Activated gamma-delta T cell treated with Interleukin-2 at 50 U/mL for 16 hours (primary cell): Measurements from ENCODE around the gene PTMA.

Experiments used
- DNase-seq: peaks from one replicate; pipeline ENCODE4 v3.0.0-alpha.2; 2020

Gene PTMA

DNA sequence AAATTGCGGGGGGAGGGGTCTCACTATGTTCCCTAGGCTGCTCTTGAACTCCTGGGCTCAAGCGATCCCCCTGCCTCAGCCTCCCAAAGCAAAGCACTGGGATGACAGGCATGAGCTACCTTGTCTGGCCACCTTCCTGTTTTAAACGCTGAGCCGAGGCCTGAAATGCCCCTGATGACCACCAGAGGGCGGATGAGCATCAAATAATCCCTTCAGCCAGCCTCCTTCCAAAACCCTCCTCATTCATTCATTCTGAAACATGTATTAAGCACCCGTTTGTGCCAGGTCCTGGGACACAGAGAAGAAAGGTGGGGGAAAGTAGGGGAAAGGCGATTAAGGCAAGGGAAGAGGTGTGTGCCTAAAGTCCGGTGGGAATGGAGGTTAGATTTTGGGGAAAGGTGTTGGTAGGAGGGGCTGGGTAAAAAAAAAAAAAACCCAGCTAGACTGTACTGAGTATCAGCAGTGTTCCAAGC lies 30.7 kb upstream of the PTMA start:
- DNase-seq = peak; percentile 85

DNA sequence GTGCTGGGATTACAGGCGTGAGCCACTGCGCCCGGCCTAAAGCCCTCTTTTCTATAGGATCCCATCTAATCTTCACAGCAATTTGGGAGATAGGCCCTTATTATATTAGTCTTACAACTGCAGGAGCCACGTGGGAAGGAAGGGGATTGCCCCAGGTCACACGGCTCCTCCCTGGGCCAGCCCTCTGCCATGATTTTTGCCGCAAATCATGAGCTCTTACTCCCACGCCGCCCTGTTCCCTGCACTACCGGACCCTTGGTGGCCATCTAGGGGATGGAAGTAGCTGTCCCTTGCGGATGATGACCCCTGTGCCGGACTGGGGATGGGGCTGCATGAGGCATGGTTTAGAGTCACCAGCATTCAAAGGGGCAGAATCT lies 28.4 kb upstream of the PTMA start:
- DNase-seq = no peak

DNA sequence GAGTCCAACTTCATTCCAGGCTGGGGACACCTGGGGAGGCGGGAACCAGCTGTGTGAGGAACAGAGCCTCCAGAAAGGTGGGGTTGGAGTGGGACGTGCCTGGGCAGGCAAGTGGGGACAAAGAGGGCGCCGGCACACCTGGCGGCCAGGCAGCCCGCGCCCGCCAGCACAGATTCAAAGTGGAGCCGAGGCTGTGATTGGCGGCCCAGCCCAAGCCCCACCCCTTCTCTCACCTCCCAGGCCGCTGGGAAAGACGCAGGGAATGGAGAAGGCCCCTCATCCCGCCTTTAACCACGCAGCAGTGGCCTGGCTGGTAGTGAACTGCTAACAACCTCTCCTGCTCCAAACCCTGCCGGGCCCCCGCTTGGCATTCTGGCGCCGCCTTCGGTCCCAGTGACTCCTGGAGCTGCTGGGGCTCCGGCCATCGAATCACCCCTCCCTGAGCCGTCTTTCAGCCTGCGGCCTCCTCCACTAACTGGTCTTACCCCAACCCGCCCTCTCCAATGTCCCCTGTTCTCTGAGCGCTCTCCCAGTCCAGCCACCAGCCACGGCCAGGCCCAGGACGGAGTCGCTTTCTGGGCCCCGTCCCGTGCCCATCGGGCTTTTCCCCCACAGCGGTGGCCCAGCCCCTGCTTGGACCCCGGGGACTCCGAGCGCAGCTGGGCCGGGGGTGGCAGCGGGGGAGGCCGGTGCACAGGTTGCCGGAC lies 27.9 kb upstream of the PTMA start:
- DNase-seq = no peak

DNA sequence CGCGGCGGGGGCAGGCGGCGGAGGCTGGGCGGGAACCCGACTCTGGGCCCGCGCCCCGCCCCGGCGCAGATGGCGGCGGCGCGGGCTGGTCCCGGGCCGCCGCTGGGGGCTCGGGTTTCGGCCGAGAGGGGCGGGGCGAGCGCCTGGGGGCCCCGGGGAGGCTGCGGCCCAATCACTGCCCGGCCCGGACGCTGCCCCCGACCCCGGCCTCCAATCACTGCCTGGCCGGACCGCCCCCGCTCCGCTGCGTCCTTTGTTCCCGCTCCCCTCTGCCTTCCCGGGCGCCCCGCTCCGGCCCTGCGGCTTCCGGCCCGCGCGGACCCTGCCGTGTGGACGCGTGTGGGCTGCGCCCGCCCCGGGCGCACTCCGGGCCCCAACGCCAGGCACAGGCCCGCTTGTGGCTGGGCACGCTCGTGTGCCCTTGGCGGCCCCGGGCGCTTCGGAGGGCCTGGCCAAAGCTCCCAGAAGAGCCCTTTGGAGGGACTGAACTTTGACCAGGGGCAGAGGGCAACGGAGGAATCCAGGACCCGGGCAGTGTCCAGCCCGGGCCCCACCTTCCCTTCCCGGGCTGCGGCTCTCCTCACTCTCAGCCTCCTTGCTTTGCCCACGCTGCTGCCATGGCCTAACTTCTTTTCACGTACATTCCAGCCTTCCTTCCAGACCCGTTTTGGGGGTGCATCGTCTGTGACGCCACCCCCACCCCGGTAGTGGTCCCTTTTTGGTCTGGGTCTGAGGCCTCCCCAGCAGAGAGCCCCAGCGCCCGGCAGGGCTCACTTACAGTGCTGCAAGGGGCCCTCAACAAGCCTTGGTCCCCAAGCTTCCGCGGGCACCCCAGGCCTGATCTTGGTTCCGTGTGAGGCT lies 27.1 kb upstream of the PTMA start:
- no peak for DNase-seq

DNA sequence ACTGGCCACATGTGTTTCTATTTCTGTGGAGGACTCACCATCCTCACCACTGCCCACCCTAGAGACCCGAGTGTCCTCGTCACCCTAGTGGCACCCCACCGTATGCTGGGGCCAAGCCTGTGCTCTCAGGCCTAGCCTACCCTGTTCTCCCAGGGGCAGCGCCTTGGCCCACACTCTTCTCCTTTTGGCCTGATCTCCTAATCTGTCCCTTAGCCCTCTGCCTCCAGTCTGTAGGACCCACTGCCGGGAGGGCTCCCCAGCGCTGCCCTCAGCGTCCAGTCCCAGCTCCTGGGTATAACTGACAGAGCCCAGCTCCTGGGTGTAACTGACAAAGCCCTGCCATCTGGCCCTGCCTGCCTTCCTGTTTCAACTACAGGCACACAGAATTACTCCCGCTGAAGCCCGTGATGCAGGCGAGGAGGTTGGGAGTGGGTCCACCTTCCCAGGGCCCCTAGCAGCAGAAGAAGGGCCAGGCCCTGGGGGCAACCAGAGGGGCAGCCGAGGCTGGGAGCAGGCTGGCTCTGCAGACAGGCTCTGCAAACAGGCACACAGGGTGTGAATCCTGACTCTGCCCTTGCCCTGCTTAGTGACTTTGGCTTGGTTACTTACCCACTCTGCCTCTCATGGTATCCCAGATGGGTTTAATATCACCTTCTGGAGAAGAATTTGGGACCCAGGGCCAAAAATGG lies 25.6 kb upstream of the PTMA start:
- no peak for DNase-seq

DNA sequence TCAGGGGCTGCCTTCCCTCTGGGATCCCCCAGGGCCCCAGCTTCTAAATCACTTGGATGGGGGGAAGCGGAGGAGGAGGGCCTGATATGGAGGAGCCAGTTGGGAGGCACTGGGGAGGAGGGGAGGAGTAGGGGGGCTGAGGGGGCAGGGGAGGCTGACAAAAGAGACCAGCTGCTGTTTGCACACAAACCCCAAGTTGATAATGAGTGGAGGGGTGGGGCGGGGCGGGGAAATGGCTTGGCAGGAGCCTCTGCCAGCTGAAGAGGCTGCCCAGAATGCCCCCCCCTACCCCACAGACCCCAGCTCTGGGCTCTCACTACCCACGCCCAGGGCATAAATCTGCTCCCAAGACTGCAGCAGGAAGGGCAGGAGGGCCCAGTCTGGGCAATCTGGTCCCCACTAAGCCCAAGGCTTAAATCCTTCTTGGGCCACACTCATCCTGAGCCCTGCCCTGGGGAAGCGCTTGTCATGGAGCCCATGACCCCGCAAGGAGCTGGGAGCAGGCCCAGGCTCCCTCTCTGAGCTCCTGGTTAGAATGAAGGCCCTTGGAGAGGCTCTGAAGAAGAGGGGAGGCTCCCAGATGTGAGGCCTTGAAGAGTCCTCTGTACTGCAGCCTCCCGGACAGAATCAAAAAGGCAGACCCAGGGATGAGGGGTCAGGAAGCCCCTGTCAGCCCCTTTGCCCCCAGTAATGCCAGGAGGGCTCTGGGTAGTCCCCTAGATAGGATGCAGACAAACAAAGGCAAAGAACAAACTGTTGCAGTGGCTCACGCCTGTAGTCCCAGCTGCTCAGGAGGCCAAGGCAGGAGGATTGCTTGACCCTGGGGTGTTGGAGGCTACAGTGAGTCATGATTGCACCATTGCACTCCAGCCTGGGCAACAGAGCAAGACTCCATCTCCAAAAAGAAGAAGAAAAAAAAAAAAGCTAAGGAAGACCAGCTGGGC lies 24.8 kb upstream of the PTMA start:
- DNase-seq = no peak

DNA sequence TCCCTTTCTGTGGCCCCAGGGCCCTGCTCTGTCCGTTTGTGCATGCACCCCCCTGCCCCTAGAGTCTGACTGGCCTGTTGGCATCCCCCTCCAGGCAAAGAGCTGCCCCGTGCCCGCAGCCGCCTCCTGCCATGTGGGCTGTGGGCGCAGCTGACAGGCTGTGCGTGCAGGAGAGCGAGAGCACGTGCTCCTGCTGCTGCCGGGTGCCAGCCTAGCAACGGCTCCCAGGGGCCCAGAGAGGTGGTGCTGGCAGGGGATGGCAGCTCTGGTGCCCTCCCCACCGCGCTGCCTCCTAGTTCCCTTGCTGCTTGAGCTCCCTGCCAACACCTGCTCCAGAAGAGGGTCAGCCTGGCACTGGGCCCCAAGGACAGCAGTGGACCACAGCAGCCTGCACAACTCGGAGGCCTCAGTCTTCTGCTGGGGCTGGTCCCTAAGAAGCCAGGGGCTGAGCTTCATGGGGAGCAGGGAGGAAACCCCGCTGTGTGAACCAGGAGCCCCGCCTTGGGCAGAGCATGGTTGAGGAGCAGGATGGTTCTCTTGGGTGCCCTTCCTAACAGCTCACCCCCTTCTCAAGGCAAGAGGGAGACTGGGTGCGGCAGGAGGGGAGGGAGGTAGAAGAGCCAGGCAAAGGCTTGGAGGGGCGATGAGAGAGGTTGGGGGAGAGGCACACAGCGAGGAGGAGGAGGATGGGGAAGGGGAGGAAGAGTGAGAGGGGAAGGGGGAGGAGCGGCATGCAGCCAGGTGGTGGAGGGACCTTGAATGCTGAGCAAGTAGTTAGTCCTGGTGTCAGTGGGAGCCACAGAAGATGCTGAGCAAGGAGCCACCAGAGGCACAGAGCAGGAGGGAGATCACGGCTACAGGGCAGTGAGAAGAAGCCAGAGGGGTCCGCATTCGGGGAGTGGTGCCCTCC lies 23.8 kb upstream of the PTMA start:
- no peak for DNase-seq

DNA sequence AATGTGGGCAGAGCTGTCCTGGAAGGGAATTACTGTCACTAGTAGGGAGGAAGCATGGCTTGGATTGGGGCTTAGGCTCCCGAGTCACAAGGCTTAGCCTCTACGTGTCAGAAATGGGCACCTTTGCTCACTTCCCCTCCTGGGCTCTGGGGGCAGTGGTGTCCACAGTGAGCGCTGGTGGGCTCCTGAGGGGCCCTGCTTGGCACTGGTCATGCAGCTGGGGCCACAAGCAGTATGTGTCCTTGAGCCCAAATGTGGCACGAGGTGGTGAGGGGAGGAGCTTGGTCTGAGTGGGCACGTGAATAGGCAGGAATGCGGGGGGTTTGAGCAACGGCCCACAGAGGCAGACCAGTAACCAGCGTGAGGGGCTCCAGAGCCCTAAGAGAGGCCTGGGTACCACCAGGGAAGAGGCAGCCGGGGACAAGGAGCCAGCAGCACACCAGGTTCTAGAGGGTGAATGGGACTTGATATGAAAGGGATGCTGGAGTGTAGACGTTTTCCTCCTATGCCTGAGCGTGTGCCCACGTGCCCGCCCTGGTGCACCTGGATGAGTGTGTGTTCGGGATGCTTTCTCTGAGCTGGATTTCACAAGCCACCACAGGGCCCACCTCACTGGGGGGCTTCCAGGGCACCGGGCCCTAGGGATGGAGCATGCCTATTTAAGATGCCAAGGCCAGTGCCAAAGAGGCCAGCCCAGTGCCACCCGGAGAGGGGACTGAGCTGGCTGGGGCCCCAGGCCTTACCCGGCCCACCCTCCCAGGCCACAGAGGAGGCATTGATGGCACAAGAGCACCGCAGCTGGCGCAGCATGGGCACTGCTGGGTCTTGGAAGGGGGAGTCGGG lies 22.8 kb upstream of the PTMA start:
- DNase-seq = no peak

DNA sequence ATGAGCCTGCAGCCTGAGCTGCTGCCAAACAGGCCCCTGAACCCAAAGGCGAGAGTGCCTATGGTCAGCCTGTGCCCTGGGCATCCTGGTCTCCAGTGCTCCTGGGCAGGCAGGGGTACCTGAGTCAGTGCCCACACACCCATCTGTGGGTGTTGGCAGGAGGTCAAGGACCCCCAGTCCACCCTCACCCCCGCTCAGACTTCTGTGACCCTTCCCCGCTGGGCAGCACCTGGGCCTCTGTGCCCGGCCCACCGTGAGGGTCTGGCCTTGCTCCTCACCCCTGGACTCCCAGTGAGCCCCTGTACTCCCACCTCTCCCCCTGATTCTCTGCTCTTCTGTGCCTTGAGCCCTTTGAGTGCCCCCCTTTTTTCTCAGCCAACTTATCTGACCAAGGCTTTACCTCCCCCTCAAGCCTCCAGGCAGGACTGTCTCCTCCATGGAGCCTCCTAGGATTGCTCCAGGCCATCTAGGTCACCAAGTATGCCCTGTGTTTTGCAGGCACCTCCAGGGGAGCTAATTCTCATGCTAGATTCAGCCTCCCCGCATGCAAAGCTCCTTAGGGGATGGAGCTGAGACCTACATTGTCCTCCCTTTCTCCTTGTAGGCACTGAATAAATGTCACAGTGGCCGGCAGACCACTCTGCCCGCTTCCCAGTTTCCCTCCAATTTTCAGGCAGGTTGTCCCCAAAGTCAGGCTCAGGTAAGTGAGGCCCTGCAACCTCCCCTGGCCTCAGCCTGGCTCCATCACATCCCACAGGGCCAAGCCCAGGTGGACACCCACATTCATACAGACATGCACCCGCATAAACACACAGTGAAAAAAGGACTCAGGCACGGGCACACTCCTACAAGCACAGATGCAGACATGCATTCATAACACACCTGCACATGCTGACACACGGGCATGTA lies 21.9 kb upstream of the PTMA start:
- no peak for DNase-seq

DNA sequence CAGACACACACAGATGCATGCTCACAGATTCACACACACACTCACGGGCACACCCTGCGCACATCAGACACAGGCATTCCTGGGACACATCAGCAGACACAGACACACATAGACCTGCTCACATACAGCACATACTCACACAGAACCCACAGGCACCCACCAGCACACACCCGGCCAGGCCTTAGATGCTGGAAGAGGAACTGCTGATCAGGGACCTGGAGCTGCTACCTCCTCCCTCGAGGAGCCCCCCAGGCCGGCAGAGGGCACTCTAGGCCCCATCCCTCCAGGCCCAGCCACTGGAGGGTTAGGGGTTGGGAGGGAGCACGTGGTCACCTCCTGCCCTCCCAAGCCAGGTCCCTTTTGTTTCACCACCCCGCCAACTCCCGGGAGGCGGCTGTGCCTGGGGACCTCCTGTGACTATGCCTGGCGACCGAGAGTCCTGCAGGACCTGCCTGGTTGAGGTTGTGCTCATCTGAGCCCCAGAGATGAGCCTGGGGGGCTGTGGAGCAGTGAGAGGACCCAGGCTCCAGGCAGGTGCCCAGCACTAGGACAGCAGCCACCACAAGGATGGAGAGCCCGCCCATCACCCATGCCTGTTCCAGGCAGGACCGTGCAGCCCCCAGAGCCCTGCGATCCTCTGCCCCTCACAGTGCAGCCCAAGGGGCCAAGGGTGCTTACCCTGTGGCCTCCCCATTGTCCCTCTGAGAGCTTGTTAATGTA lies 21.0 kb upstream of the PTMA start:
- DNase-seq = peak; percentile 68

DNA sequence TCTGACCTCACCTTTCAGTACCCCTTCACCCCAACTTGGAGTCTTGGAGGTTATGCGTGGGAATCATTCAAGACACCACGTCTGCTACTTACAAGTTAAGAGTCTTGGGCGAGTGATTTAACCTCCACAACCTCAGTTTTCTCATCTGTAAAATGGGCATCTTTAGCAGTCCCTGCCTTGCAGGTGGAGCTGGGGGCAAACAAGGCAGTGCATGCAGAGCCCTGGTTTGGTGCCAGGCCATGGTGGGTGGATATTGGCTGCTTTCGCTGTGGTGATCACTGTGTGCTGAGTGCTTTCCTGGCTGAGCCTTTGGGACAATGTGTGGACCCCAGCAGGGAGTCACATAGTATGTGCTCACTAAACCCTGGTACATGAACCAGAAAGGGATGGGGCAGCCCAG lies 20.4 kb upstream of the PTMA start:
- DNase-seq = no peak

DNA sequence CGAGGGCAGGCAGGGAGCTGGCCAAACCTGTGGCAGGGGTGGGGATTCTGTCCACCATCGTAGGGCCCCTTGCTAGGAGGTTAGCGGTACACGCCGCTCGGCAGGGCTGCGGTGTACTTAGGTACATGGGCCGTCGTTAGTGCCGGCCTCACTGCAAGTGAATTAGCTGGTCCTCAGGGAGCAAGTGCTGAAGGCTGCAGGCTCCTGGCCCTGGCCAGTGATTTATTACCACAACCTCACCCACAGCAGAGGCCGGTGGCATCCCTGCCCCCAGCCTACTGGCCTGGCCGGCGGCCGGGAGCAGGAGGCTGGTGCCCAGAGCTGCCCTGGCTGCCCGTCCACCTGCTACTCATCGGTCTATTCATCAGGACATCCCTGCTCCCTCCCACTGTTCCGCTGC lies 19.6 kb upstream of the PTMA start:
- DNase-seq = no peak

DNA sequence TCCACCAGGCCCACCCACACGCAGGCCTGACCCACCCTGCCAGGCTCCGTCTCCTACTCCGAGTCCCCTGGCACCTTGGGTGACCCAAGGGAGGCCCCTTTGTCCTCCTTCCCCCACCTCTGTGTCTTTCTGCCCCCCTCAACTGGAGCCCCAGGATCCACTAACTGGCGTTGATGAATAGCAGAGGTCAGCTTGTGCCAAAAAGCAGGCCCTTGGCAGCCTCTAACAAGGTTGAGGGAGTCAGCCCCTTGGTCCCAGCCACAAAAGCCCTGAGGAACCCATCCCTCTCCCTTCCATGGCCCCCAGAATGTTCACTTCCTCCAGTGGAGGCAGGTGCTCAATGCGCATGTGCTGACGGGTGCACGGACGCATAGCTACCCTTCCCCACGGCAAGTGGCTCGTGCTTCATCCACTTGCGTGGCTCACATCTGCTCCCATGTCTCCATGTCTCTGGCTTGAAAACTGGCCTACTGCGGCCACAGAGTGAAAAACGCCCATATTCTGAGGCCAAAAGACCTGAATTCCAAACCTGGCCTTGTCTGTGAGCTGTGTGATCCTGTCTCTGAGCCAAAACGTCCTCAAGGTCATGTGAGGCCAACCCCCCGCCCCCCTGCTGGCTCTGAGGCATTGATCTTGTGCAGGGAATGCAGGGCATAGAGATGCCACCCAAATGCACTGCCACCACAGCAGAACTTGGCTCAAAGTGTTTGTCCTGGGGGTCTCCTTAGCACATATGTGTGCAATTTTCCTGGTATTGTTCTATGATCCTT lies 19.0 kb upstream of the PTMA start:
- no peak for DNase-seq

DNA sequence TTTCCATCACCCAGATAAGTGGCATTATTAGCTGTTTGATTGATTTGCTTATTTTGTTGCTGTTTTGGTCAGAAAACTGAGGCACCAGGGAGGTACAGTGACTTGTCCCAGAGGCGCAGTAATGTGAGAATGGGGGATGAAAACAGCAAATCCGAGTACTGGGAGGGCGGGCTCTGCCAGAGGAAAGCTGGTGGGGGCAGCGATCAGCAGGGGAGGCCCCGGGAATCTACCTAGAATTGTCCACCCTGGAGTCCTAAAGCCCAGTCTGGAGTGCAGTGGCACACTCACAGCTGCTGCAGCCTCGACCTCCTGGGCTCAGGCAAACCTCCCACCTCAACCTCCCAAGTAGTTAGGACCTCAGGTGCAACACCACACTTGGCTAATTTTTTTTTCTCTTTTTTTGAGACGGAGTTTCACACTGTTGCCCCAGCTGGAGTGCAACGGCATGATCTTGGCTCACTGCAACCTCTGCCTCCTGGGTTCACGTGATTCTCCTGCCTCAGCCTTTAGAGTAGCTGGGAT lies 17.0 kb upstream of the PTMA start:
- no peak for DNase-seq

DNA sequence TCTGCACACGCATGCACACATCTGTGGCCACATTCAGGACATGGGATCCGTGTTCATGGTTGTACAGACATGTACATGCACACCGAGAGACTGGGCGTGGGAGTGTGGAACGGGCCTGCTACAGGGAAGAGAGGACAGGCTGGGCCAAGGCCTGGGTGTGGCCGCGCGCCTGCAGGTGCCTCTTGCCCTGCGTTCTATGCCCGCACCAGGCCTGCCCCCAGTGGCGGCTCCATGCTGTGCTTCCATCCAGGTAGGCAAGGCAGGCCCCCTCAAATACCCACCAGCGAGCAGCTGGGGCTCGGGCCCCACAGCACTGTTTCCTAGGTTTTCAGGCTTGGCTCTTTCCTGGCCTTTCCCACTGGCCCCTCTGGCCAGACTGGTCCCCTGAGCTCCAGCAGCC lies 15.5 kb upstream of the PTMA start:
- no peak for DNase-seq

DNA sequence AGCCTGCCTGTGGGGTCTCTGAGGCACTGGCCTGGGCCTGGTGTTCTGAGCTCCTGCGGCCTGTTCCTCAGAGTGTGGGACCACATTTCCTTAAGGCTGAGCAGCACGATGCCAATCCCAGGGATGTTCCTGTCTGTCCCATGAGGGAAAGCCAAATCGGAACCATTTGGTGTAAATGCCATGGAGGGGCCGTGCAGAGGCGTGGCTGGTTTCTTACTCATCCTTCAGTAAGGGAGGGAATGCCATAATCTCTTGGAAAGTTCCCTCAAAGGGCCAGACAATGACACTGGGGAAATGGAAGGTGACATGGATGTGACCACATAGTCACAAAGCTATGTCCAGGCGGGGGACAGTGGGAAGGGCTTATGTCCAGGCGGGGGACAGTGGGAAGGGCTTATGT lies 14.4 kb upstream of the PTMA start:
- DNase-seq = no peak

DNA sequence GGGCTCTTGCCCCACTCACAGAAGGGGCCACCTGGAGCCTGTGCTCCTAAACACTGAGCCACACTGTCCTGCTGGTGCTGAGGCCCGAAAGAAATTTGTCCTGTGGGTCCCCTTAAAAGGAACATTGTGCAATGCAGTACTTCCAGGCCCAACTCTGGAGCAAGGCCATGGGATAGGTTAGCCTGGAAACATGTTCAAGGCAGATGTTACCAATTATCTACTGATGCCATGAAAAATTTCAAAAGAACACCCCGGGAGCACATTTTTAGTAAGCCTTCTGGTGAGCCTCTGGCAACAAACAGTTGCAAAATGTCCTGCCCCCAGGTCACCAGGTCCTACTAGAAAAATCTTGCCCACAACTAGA lies 12.3 kb upstream of the PTMA start:
- DNase-seq = no peak

DNA sequence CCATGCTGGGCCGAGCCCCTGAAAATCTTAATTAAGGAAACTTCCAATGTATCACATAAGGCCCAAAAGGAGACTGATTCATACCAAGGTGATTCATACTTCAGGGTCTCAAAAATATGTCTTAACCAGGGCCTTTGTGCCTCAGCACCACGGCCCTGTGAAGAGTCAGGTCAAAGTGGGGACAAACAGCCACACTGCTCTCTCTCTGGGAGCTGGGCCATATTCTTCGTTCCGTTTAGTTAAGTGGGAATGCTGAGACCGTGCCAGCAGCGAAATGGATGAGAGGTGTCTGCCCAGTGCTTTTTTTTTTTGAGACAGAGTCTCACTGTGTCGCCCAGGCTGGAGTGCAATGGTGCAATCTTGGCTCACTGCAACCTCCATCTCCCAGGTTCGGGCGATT lies 9.3 kb upstream of the PTMA start:
- no peak for DNase-seq
